GM21529 (cell line): ENCODE data around the gene SULT2A1.
"Not testable (repeated sequence)": the region's sequence is repeated elsewhere in the genome, so short reads cannot be mapped to it uniquely, and the experiment has no call there.

Experiments
- ATAC-seq: cut with Tn5 transposase; IDR thresholded peaks from one replicate; pipeline ENCODE4 v1.9.1; 2021; ENCODE audit not compliant: unreplicated experiment

SULT2A1 gene

DNA sequence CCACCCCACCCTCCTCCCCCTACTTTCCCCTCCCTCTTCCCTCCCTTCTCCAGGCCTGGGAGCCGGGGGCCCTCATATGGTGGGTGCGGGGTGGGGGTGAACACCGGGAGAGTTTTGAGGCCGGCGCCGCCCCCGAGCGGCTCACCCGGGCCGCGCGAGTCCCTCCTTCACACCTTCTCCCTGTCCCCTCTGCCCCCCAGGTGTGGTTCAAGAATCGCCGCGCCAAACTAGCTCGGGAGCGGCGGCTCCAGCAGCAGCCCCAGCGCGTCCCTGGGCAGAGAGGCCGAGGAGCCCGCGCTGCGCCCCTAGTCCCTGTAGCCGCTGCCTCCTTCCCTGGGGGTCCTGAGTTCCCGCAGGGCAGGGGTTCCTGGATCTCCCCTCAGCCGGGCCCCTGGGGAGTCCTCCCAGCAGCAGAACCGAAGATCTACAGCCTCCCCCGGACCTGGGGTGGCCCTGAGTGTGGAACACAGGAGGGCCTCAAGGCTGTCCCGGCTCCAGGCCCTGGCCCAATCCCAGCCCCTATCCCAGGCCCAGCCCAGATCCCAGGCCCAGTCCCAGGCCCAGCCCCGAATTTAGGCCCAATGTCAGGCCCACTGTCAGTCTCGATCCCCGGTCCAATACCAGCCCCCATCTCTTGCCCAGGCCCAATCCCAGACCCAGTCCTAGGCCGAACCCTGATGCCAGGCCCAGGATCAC, 25.4 kb downstream of the SULT2A1 start:
- no peak for ATAC-seq

DNA sequence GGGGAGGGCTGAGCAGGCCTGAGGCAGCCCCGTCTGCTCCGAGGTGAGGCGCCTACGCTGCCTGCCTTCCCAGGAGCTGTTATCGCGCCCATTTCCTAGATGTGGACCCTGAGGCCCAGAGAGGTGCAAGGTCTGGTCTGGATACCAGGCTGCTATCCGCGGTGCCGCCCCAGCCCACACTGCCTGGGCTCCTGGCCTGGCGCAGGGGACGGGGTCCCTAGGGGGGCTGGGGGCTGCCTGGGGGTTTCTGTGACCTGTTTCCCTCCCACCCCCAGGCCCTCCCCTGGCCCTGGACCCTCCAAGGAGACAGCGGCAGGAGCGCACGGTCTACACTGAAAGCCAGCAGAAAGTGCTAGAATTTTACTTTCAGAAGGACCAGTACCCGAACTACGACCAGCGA, 26.3 kb downstream of the SULT2A1 start:
- not testable (repeated sequence) for ATAC-seq

DNA sequence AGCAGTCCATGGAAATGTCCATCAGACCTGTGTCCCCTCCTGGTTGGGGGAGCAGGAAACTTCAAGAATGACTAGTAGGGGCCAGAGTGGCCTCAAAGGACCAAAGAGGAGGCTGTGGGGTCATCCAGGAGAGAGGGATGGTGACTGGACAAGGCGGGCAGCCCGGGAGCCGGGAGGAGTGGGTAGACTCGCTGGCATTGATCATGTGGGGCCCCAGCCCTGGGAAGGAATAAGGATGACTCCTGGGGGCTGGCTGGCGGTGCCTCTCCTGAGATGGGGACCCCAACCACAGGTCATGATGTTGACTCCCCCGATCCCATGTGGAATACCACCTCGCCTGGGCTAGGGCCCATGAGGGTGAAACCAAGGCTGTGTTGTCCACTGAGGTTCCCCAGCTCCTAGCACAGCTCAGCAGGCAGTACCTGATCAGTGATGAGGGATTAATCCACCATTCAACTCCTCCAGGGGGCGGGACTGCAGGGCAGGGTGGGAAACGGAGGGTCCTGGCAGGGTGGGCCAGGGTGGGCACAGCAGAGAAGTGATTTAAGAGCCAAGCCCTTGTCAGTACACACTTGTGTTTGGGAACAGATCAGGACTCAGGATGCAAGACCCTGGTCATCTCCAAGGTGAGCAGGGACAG, 27.3 kb downstream of the SULT2A1 start, which contains the start of gene TPRX2:
TSS of gene TPRX2 (plus strand) at position 590 of the 640 bp plus-strand sequence. CDS start at position 602, 12 bp downstream.
- not testable (repeated sequence) for ATAC-seq

DNA sequence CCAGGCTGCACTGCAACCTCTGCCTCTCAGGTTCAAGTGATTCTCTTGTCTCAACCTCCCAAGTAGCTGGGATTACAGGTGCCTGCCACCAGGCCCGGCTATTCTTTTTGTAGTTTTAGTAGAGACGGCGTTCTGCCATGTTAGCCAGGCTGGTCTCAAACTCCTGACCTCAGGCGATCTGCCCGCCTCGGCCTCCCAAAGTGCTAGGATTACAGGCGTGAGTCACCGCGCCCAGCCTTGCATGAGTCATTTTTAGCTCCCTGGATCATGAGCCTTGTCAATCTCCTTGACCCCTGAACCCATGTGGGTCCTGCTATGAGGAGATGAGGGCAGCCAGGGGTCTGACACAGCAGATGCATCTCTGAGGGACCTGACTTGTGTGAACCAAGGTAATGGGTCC, 27.9 kb downstream of the SULT2A1 start:
- ATAC-seq: not testable (repeated sequence)

DNA sequence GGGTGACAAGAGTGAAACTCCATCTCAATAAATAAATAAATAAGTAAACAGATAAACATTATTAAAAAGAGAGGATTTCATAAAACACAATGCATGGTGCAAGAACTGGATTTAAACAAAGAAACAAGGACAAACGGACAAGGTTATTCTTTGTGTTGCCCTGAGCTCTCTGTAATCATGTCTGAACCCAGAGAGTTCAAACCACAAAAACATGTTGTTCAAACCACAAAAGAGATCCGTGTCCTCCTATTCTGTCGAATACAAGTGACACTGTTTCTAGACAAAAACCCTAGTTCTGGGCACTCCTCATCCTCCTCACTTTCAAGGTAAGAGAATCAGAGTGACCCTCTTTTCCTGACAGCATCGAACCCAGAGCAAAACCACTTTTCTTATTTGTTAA, 31.7 kb downstream of the SULT2A1 start:
- ATAC-seq: no peak

DNA sequence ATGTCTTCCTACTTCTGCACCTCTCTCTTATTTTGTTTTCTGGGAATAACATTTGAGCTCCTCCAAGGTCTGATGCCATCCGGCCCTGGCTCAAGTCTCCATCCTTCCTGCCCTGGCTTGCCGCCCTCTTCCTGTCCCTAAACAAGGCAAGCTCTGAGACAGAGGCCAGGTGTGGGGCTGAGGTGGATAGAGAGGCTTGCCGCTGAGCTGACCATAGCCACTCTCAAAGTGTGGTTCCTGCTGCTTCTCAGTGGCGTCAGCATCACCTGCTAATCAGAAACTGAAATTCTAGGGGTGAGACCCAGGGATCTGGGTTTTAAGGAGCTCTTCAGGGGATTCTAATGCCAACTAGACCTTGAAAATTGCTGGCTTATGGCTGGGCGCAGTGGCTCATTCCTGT, 33.1 kb downstream of the SULT2A1 start:
- no peak for ATAC-seq

DNA sequence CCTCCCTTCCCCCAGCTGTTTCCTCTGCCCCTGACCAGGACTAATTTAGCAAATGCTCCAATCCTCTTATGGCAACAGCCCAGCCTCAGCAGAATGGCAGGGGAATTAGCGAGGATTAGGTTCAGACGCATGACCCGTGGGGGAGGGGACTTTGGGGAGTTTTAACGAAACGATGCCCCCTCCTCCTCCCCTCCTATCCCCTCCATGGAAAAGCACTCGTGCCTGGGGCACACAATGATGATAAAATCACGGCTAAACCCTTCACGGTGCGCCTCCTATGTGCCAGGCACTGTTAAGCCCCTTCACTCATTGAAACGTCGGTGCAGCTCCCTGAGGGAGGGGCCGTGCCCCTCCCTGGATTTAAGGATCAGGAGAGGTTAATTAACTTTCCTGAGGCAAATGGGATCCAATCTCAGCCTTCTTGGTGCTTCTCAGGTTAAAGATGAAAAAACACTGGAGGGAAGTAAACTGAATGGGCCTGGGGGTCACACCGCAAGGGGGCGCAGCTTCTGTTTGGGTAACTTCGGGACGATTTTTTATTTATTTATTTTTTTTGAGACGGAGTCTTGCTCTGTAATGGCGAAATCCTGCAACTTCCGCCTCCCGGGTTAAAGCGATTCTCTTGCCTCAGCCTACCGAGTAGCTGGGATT, 37.2 kb downstream of the SULT2A1 start:
- no peak for ATAC-seq

DNA sequence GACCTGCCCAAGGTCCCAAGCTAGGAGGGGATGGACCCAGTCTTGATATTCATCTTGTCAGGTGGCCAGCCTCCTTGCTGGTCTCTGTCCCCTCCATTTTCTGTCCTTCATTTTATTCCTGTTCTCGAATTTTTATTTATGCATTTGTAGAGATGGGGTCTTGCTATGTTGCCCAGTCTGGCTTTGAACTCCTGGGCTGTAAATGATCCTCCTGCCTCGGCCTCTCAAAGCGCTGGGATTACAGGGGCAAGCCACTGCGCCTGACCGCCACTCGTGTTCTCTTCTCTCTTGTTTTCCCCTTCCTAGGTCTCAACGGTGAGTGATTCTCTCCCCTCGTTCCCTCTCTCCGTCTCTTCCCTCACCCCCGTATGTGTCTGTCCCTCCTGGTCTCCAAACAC, 37.7 kb downstream of the SULT2A1 start:
- no peak for ATAC-seq

DNA sequence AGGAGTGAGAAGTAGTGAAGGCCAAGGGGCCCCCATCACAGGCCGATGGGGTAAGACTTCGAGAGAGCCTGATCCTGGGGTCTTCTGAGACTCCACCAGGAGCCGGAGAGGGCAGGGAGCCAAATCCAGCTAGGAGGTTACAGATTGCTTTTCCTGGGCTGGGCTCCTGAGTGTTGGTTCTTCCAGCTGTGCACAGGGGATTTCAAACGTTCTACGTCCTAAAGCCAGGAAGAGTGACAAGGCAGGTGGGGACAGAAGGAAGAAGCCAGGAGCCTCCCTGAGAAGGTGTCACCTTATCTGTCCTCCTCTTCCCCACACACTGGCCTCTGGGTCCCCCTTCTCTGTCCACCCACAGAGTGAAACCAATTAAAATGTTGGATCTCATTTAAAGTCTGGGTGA, 43.2 kb downstream of the SULT2A1 start:
- no peak for ATAC-seq

DNA sequence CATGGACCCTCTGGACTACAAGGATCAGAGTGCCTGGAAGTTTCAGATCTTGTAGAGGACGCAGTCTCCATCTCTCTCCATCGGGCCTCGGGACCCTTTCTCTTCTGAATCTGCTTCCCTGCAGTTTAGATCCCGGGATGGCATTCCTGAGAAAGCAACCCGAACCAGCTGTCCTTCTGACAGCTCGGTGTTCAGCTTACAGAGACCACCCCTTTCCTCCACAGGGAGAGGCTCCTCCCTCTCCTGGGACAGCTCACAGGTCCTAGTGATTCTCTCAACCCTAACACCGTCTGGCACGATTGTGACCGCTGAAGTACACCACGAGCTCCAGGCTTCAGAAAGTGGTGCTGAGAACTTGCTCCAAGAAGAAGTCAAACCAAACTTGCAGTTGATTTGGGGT, 46.2 kb downstream of the SULT2A1 start:
- ATAC-seq: no peak

DNA sequence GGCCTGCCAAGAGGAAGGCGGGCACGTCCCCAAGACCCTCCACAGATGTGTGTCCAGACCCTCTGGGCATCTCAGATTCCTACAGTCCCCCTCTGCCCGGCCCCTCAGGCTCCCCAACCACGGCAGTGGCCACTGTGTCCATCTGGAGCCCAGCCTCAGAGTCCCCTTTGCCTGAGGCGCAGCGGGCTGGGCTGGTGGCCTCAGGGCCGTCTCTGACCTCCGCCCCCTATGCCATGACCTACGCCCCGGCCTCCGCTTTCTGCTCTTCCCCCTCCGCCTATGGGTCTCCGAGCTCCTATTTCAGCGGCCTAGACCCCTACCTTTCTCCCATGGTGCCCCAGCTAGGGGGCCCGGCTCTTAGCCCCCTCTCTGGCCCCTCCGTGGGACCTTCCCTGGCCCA, 46.7 kb downstream of the SULT2A1 start:
- no peak for ATAC-seq

DNA sequence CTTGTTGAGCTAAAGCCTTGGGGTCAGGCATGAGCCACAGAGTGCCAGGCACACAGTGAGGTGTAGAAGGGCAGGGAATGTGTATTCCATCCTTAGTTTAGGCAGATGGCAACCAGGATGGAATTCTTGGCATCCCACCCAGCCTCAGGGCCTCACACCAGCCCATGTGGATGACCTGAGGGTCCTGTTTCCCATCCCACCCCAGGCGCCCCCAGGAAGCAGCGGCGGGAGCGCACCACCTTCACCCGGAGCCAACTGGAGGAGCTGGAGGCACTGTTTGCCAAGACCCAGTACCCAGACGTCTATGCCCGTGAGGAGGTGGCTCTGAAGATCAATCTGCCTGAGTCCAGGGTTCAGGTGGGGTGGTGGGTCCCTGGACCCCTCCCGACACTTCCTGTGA, 50.1 kb downstream of the SULT2A1 start:
- no peak for ATAC-seq

DNA sequence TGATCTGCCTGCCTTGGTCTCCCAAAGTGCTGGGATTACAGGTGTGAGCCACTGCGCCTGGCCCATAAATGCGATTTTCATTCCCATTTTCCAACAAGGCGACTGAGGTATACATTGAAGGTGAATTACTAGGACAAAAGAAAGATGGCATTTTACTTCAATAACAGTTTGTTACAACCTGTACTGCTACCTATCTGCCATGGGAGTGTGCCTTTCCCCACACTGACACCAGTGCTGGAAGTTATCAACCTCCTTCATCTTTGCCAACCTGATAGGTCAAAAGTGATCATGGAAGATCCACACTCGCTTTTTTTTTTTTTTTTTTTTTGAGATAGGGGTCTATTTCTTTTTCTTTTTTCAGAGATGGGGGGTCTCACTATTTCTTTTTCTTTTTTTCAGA, 53.4 kb downstream of the SULT2A1 start:
- ATAC-seq: no peak

DNA sequence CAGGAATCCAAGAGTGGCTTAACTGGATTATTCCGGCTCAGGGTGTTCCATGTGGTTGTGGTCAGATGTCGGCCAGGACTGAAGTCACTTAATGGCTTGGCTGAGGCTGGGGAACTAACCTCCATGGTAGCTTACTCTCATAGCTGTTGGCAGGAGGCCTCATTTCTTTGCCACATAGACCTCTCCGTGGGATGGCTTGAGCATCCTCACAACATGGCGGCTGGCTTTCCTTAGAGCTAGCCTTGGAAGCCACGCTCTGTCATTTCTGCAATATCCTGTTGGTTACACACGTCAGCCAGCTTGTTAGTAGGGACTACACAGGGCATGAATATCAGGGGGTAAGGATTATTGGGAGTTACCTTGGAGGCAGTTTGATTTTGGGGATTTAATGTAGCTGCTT, 59.3 kb downstream of the SULT2A1 start:
- ATAC-seq: no peak

DNA sequence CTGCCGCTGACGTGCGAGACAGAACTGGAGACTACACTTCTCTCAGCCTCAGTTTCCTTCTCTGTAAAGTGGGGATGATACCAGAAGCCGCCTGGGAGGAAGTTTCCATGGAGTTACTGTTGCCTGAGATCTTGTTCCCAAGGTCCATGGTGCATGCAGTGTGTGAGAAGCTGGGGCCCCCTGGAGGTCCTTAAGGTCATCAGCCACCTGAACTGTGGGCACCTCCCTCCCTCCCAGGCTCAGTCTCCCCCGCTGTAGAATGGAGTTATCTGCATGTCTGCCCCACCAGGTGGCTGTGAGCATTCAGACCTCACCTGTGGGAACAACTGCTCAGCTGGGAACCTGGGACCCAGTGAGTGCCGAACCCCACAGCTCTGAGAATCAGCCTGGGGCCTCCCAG, 61.7 kb downstream of the SULT2A1 start:
- ATAC-seq: no peak

DNA sequence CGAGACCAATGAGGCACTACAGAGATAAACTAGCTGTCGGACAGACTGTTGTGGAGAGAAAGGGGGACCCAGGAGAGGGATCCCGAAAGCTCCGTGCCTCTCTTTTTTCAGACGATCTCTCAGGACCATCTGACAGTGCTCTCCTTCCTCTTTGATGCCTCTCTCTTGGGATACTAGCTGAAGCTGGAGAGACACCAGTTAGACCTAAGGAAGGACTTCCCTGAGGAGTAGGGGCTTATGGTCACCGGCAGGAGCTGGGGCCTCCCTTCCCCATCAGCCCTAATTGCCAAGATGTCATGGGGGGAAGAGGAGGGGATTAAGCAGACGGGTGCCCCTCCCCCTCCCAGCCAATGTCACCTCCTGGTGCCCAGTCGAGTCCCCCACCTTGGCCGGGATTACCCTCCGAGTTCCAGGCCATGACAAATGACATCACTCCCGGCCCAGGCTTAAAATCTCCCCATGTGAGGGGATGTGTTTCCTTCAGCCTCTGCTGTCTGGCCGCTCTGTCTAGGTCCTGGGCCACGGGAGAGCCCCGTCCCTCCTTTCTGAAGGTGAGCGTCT, 64.6 kb downstream of the SULT2A1 start, which contains the start of gene CRX:
TSS of gene CRX (plus strand) at position 478 of the 561 bp plus-strand sequence. CDS start 12,507 bp downstream, outside the sequence.
- ATAC-seq: no peak
